Nephron (organoid): Measurements from ENCODE around the gene POU6F1.

Experiments used
- H3K27ac Mint-ChIP-seq, 3 experiments: 2 replicates each; pipeline ENCODE4 v1.8.0; 2020; ENCODE audit warnings: mixed read lengths in 3 of 3, mild to moderate bottlenecking in 2 of 3, moderate library complexity in 1 of 3
- H3K27me3 Mint-ChIP-seq: 2 replicates; pipeline ENCODE4 v1.8.0; 2021; ENCODE audit warnings: low read depth, mild to moderate bottlenecking, moderate library complexity, mixed read lengths
- H3K36me3 Mint-ChIP-seq: 2 replicates; pipeline ENCODE4 v1.8.0; 2020; ENCODE audit warnings: low read depth, mixed read lengths
- H3K4me1 Mint-ChIP-seq: 2 replicates; pipeline ENCODE4 v1.8.0; 2020; ENCODE audit warnings: mixed read lengths
- H3K4me3 Mint-ChIP-seq, 3 experiments: 2 replicates each; pipeline ENCODE4 v1.8.0; 2020; ENCODE audit warnings: mild to moderate bottlenecking in 3 of 3, mixed read lengths in 3 of 3, moderate library complexity in 2 of 3
- H3K9me3 Mint-ChIP-seq: 2 replicates; pipeline ENCODE4 v1.8.0; 2020; ENCODE audit warnings: mixed read lengths
- TF ChIP-seq, protein P1 (sequence below), 3 experiments: fragments of 200-600 bp; sonication (generic); IDR thresholded peaks; one replicate each; pipeline ENCODE4 v1.5.0; 2021; ENCODE audit warnings: antibody characterized with exemption in 3 of 3; ENCODE audit not compliant: unreplicated experiment in 3 of 3

The POU6F1 gene

DNA sequence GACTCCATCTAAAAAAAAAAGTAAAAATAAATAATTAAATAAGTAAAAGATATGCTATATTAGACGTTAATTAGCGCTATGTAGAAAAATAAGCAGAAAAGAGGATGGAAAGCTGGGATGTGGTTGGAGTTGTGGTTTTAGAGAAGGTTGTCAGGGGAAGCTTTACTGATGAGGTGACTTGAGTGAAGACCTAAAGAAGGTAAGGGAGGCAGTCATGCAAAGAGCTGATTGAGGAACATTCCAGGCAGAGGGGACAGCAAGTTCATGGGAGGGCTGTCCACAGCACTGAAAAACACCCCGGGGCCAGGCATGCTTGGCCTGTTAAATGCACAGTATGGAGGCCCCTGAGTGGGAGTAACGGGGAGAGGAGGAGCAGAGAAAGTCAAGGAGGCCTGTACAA lies 36.7 kb upstream of the POU6F1 start:
- no peak overlapping the region for H3K4me3 Mint-ChIP-seq
- peak overlapping the region; percentile 61 to 92 (median 61) for H3K27ac Mint-ChIP-seq
- no peaks in the 10 kb centered on the region for H3K36me3 Mint-ChIP-seq
- peaks cover 4% of the 10 kb centered on the region for H3K4me1 Mint-ChIP-seq
- TF ChIP-seq, protein P1, sequence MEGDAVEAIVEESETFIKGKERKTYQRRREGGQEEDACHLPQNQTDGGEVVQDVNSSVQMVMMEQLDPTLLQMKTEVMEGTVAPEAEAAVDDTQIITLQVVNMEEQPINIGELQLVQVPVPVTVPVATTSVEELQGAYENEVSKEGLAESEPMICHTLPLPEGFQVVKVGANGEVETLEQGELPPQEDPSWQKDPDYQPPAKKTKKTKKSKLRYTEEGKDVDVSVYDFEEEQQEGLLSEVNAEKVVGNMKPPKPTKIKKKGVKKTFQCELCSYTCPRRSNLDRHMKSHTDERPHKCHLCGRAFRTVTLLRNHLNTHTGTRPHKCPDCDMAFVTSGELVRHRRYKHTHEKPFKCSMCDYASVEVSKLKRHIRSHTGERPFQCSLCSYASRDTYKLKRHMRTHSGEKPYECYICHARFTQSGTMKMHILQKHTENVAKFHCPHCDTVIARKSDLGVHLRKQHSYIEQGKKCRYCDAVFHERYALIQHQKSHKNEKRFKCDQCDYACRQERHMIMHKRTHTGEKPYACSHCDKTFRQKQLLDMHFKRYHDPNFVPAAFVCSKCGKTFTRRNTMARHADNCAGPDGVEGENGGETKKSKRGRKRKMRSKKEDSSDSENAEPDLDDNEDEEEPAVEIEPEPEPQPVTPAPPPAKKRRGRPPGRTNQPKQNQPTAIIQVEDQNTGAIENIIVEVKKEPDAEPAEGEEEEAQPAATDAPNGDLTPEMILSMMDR (IDR thresholded peaks at IDR 0.05; ENCODE audit: unreplicated experiment in 3 of 3) = no peak
- no peaks in the 10 kb centered on the region for H3K9me3 Mint-ChIP-seq
- no peaks in the 10 kb centered on the region for H3K27me3 Mint-ChIP-seq

DNA sequence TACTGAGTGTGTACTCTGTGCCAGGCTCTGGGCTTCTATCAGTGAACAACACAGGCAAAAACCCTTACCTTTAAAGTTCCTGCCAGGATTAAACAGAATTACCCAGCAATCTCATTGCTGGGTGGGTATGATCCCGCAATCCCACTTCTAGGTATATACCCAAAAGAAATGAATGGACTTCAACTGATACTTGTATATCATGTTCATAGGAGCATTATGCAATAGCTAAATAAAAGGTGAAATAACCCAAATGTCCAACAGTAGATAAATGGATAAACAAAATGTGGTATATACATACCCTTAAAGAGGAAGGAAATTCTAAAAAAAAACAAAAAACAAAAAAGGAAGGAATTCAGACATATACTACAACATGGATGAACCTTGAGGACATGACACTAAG lies 35.4 kb upstream of the POU6F1 start:
- H3K36me3 Mint-ChIP-seq = no peaks in the 10 kb centered on the region
- no peaks in the 10 kb centered on the region for H3K9me3 Mint-ChIP-seq
- TF ChIP-seq, protein P1 (IDR thresholded peaks at IDR 0.05; ENCODE audit: unreplicated experiment in 3 of 3) = no peak
- no peak overlapping the region for H3K27ac Mint-ChIP-seq
- H3K4me1 Mint-ChIP-seq = peaks cover 4% of the 10 kb centered on the region
- no peaks in the 10 kb centered on the region for H3K27me3 Mint-ChIP-seq
- no peak overlapping the region for H3K4me3 Mint-ChIP-seq

DNA sequence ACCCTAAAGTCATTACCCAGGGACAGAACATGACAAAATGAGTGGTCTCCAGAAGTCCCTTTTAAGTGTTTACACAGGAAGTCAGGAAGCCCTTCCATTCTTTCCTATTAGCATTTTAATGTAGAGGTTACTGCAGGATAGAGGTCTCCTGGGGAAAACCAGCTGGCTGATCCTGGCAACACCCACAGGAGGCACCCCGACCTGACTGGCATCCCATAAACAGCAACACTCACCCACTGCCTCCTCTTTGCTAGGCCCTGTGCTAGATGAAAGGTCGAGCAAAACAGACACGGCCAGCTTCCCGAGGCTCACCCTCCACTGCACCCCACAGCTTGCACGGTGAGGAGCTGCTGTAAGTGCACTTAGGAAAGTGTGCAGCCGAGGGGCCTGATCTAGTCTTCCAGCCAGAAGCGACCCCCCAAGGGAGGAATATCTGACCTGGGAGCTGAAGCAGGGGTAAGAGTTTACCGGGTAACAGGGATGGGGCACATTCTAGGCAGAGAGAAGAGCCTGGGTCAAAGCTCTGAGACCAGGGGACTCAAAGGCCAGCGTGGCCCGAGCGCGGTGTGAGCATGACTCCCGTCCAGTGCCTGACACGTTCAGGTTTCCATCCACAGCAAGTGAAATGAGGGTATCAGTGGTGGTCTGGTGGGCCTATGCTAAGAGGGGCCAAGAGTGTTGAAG lies 29.8 kb upstream of the POU6F1 start:
- Mint-ChIP-seq H3K4me3 (no peak overlapping the region), H3K27me3 (no peaks in the 10 kb centered on the region), H3K36me3 (peaks cover 18% of the 10 kb centered on the region), H3K4me1 (peaks cover 14% of the 10 kb centered on the region), H3K9me3 (no peaks in the 10 kb centered on the region), H3K27ac (peak overlapping the region; percentile 26 to 77 (median 36))
- TF ChIP-seq, protein P1 (IDR thresholded peaks at IDR 0.05; ENCODE audit: unreplicated experiment in 3 of 3) = no peak

DNA sequence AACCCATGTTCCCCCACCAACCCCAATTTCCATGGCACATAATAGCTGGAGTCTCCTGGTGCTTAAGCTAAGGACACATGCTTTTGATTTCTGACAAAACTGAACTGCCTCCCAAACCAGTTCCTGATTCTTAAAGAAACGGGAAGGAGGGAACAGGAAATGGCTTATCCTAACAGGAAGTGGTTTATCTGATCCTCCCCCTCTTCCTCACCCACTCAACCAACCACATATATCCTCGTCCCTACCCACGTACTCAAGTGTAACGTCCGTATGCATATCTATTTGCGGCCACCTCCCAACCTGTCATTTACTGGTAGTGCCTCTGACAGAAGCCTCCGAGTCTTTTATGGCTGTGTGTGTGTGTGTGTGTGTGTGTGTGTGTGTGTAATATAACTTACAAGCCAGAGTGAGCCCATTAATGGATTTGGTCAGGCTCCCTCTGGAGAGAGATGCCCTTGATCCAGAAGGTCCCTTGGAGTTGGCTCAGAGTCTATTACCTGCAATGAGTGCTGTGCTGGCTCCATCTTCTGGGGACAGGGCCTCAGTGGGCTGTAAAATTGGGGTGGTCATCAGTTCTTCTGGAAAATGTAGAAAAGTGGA lies 28.5 kb upstream of the POU6F1 start:
- Mint-ChIP-seq H3K4me3 (no peak overlapping the region), H3K4me1 (peaks cover 14% of the 10 kb centered on the region), H3K27ac (peak overlapping the region; percentile 24 to 79 (median 61)), H3K27me3 (no peaks in the 10 kb centered on the region), H3K36me3 (peaks cover 27% of the 10 kb centered on the region), H3K9me3 (no peaks in the 10 kb centered on the region)
- TF ChIP-seq, protein P1 (IDR thresholded peaks at IDR 0.05; ENCODE audit: unreplicated experiment in 3 of 3) = no peak

DNA sequence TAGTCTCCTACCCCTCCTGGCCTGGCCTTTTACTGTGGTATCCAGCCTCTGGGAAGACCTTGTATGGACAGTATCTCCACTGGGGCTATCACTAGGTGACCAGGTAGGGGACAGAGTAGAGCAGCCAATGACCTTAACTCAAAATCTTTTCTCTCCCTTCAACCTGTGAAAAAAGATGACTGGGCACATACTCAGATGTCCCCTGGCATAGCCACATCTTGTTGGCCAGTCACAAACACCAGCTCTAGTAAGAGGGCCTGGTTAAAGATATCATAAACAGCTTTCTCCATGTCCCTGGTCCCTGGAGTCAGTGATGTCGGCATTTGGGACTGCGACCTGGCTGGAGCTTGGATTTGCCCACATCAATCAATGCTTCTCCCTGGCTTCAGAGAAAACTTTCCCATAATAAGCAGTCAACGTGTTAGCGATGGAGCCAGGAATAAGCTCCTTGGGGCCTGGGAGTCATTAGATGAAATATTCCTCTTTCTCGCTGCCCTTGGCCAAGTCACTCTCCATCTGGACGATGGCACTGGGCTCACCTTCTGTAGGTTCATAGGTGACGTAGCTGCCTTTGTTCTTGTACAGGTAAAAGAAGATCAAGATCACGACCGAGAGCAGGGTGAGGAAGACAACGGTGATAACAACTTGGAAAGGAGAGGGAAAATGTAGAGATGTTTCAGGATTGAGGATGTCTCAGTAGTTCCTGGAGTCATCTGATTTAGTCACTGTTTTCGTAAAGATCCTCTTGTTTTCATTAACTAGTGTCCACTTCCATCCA lies 27.8 kb upstream of the POU6F1 start:
- TF ChIP-seq, protein P1 (IDR thresholded peaks at IDR 0.05; ENCODE audit: unreplicated experiment in 3 of 3) = no peak
- Mint-ChIP-seq H3K9me3 (no peaks in the 10 kb centered on the region), H3K27ac (peak overlapping the region; percentile 24 to 79 (median 61)), H3K27me3 (no peaks in the 10 kb centered on the region), H3K36me3 (peaks cover 33% of the 10 kb centered on the region), H3K4me1 (peaks cover 14% of the 10 kb centered on the region), H3K4me3 (no peak overlapping the region)
